B cell (primary cell): ENCODE data around the gene GLRA3. TPM values are rescaled to one million over a fixed set of nuclear protein-coding genes. Genes with fewer than 3 reads are reported as not detected.

Experiments
- ATAC-seq: fragments of 200-7000 bp; cut with Tn5 transposase; one replicate; pipeline ENCODE4 v1.10.0; 2021; ENCODE audit warnings: low read depth, mild to moderate bottlenecking, moderate number of reproducible peaks, moderate library complexity
- CTCF ChIA-PET: fragments of 350-600 bp; sonication (Branson Sonifier 250); formaldehyde crosslinking; loops from one replicate; lab custom pipeline; 2021; ENCODE audit warnings: antibody characterized with exemption, inconsistent platforms; lab: Charles Lee
- POLR2A ChIA-PET: fragments of 350-600 bp; sonication (Branson Sonifier 250); formaldehyde crosslinking; loops from one replicate; lab custom pipeline; 2021; ENCODE audit warnings: antibody characterized with exemption; lab: Charles Lee
- DNase-seq: peaks from one replicate; pipeline ENCODE4 v3.0.0; 2013
- H2AFZ ChIP-seq: 2 replicates; pipeline ENCODE4 v1.6.1; 2012; ENCODE audit warnings: mild to moderate bottlenecking, low read depth, low read length; ENCODE audit not compliant: insufficient read depth, poor library complexity, severe bottlenecking
- H3K27ac ChIP-seq, 2 donors: 1 replicate in 1 of 2; 2 replicates in 1 of 2; pipeline ENCODE4 v1.5.1; 2012 to 2013; ENCODE audit warnings: low read length in 2 of 2, mild to moderate bottlenecking in 2 of 2, moderate library complexity in 1 of 2
- H3K27me3 ChIP-seq, 4 experiments: fragments of 200-600 bp in 1 of 4; sonication (generic) in 1 of 4; replicated peaks in 1 of 4; 1 replicate in 2 of 4; 2 replicates in 2 of 4; pipeline versions ENCODE4 v1.6.1 to v1.7.0; 2013 to 2016; ENCODE audit warnings: low read length in 3 of 4, mild to moderate bottlenecking in 2 of 4, mixed read lengths in 1 of 4, moderate library complexity in 1 of 4; ENCODE audit not compliant: insufficient read depth in 4 of 4, control insufficient read depth in 3 of 4; ENCODE audit errors: control extremely low read depth in 1 of 4
- H3K36me3 ChIP-seq, 2 experiments: replicated peaks in 1 of 2; 1 replicate in 1 of 2; 2 replicates in 1 of 2; pipeline versions ENCODE4 v1.6.1 to v1.7.1; 2013; ENCODE audit warnings: low read length in 1 of 2; ENCODE audit not compliant: insufficient read depth in 2 of 2, control insufficient read depth in 1 of 2; ENCODE audit errors: control extremely low read depth in 1 of 2, extremely low read depth in 1 of 2
- H3K4me1 ChIP-seq, 2 donors: fragments of 200-600 bp in 1 of 2; sonication (generic) in 1 of 2; 1 replicate in 1 of 2; 2 replicates in 1 of 2; pipeline versions ENCODE4 v1.5.1 to v1.6.1; 2013 to 2017; ENCODE audit warnings: low read length in 2 of 2; ENCODE audit not compliant: control insufficient read depth in 2 of 2, insufficient read depth in 2 of 2
- H3K4me2 ChIP-seq: replicated peaks from 2 replicates; pipeline ENCODE3; 2012; ENCODE audit warnings: mild to moderate bottlenecking, low read depth, low read length; ENCODE audit not compliant: poor library complexity, severe bottlenecking
- H3K4me3 ChIP-seq, 5 experiments: fragments of 200-600 bp in 1 of 5; sonication (generic) in 1 of 5; 1 replicate in 3 of 5; 2 replicates in 2 of 5; pipeline versions ENCODE4 v1.5.1 to v1.7.0; 2011 to 2016; ENCODE audit warnings: low read length in 4 of 5, mild to moderate bottlenecking in 4 of 5, low read depth in 2 of 5, control low read depth in 1 of 5, moderate library complexity in 1 of 5; ENCODE audit not compliant: insufficient read depth in 1 of 5; ENCODE audit errors: control extremely low read depth in 1 of 5, extremely low read depth in 1 of 5
- H3K79me2 ChIP-seq: fragments of 200-600 bp; sonication (generic); one replicate; pipeline ENCODE4 v1.6.0; 2016; ENCODE audit warnings: low read length; ENCODE audit not compliant: control insufficient read depth, insufficient read depth
- H3K9ac ChIP-seq: fragments of 200-600 bp; sonication (generic); 2 replicates; pipeline ENCODE4 v1.6.1; 2017; ENCODE audit warnings: mild to moderate bottlenecking, low read length, moderate library complexity
- H3K9me3 ChIP-seq, 3 donors: one replicate each; pipeline versions ENCODE4 v1.6.1 to v1.7.1; 2013; ENCODE audit warnings: low read length in 2 of 3; ENCODE audit not compliant: control insufficient read depth in 2 of 3, insufficient read depth in 1 of 3; ENCODE audit errors: control extremely low read depth in 1 of 3
- H4K20me1 ChIP-seq: 2 replicates; pipeline ENCODE4 v1.6.0; 2012; ENCODE audit warnings: mild to moderate bottlenecking, low read length; ENCODE audit not compliant: insufficient read depth, control insufficient read depth, poor library complexity, severe bottlenecking
- H3K27ac Mint-ChIP-seq: one replicate; pipeline ENCODE4 v1.8.0; 2021; ENCODE audit warnings: mixed read lengths
- H3K27me3 Mint-ChIP-seq: one replicate; pipeline ENCODE4 v1.8.0; 2021; ENCODE audit warnings: mixed read lengths
- H3K4me1 Mint-ChIP-seq: one replicate; pipeline ENCODE4 v1.8.0; 2021; ENCODE audit warnings: mixed read lengths
- H3K4me3 Mint-ChIP-seq: one replicate; pipeline ENCODE4 v1.8.0; 2021; ENCODE audit warnings: mixed read lengths
- H3K9me3 Mint-ChIP-seq: one replicate; pipeline ENCODE4 v1.8.0; 2022; ENCODE audit warnings: mixed read lengths; ENCODE audit not compliant: insufficient read depth
- EZH2 ChIP-seq: IDR thresholded peaks from 2 replicates; pipeline ENCODE4 v1.6.1; 2012; ENCODE audit warnings: borderline replicate concordance, low read depth, mild to moderate bottlenecking, moderate library complexity, low read length; ENCODE audit not compliant: insufficient read depth, poor library complexity, severe bottlenecking
- WGBS: methylation state at CpG from one replicate; pipeline ENCODE4 v1.1.5; 2013; ENCODE audit warnings: missing lambda C conversion rate; ENCODE audit not compliant: insufficient coverage; 5-methylcytosine and 5-hydroxymethylcytosine counted together
- intact Hi-C: fragments of 100-400 bp; cut with micrococcal nuclease; formaldehyde crosslinking; loops from one replicate; pipeline ENCODE4 v1.10.0; 2022
- polyA plus RNA-seq: library from polyadenylated mRNA; depleted of rRNA; stranded (reverse); fragments of >200 nt; gene quantifications from 2 replicates; pipeline ENCODE4 v1.2.3, GENCODE V29; 2012
- total RNA-seq, 2 donors: library from RNA; stranded (reverse); fragments of 120-200 nt in 1 of 2; gene quantifications; 1 replicate in 1 of 2; 2 replicates in 1 of 2; pipeline versions ENCODE4 v1.2.3 to v1.2.4, GENCODE V29; 2013 to 2022
- TF ChIP-seq, protein P1 (sequence below): fragments of 200-600 bp; IDR thresholded peaks from one replicate; pipeline ENCODE4 v1.8.0; 2022; ENCODE audit warnings: antibody characterized with exemption, mild to moderate bottlenecking

GLRA3 gene
- total and polyA plus RNA-seq, 2 donors (not counting 1 experiment from before 2014, with no cell fraction given) = 0.12 to 0.30 TPM

DNA sequence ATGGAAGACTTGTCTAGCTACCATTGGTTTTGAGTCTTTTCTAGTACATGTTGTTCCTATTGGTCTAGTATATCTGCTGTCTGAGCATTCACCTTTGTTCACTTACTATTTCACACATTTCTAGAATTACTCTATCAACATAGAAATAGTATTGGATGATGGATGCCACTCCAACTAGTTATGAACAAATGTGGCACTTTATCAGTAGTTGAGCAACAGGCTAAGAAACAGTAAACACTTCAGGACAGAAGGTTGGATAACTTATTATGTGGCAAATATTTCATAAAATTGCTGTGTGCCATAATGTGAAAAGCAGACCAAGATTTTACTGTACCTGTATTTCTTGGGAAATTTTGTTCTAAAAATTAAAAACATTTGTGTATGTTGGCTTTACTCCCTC lies 42.4 kb upstream of the GLRA3 start:
- Histone ChIP-seq H3K4me1 (no peaks in the 10 kb centered on the region), H3K9ac (no peak overlapping the region), H3K27ac (no peak overlapping the region), H3K27me3 (no peaks in the 10 kb centered on the region), H3K4me3 (no peak overlapping the region), H4K20me1 (no peaks in the 10 kb centered on the region), H2AFZ (no peak overlapping the region), H3K9me3 (peaks cover 0 to 4% (median 0%) of the 10 kb centered on the region in 3 donors), H3K36me3 (no peaks in the 10 kb centered on the region), H3K79me2 (no peaks in the 10 kb centered on the region), H3K4me2 (no peak overlapping the region)
- Mint-ChIP-seq H3K9me3 (peaks cover 2% of the 10 kb centered on the region), H3K4me1 (peaks cover 3% of the 10 kb centered on the region), H3K27ac (no peak overlapping the region), H3K4me3 (no peak overlapping the region), H3K27me3 (no peaks in the 10 kb centered on the region)
- DNase-seq (no peak), ATAC-seq (no peak)
- TF ChIP-seq, protein P1, sequence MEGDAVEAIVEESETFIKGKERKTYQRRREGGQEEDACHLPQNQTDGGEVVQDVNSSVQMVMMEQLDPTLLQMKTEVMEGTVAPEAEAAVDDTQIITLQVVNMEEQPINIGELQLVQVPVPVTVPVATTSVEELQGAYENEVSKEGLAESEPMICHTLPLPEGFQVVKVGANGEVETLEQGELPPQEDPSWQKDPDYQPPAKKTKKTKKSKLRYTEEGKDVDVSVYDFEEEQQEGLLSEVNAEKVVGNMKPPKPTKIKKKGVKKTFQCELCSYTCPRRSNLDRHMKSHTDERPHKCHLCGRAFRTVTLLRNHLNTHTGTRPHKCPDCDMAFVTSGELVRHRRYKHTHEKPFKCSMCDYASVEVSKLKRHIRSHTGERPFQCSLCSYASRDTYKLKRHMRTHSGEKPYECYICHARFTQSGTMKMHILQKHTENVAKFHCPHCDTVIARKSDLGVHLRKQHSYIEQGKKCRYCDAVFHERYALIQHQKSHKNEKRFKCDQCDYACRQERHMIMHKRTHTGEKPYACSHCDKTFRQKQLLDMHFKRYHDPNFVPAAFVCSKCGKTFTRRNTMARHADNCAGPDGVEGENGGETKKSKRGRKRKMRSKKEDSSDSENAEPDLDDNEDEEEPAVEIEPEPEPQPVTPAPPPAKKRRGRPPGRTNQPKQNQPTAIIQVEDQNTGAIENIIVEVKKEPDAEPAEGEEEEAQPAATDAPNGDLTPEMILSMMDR = no peak
- TF ChIP-seq EZH2 = no peak
- intact Hi-C loops = no loop called here
- CTCF ChIA-PET = no interaction called here
- POLR2A ChIA-PET = no interaction called here

DNA sequence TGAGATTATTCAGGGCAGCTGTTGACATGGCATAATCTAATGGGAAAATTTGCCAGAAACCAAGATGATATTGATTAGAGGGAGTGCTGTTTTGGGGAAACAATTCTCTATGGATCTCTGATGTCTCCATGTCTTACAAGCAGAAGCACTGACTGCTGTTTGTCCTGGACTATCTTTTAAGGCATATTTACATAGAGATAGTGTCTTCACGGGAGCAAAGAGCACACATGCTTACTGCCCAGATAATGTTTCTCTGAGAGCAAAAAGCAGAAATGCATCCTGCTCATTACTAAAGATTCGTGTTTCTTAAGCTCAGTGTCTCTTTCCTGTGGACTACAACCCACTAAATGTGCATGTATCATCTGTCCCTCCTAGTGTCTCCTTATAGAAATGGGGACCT lies 41.3 kb upstream of the GLRA3 start:
- Histone ChIP-seq H3K27me3 (no peaks in the 10 kb centered on the region), H3K9me3 (no peaks in the 10 kb centered on the region), H3K9ac (no peak overlapping the region), H3K4me3 (no peak overlapping the region), H4K20me1 (no peaks in the 10 kb centered on the region), H3K4me2 (no peak overlapping the region), H3K36me3 (no peaks in the 10 kb centered on the region), H3K79me2 (no peaks in the 10 kb centered on the region), H2AFZ (no peak overlapping the region), H3K27ac (no peak overlapping the region), H3K4me1 (no peaks in the 10 kb centered on the region)
- ChIA-PET POLR2A (no interaction called here), CTCF (no interaction called here)
- ATAC-seq (no peak), DNase-seq (no peak)
- 50% methylated on average over 1 of the region's 2 CpGs for WGBS
- no peaks in the 10 kb centered on the region for H3K27me3 Mint-ChIP-seq
- no peak overlapping the region for H3K27ac Mint-ChIP-seq
- H3K9me3 Mint-ChIP-seq = peaks cover 2% of the 10 kb centered on the region
- no peak for TF ChIP-seq EZH2
- TF ChIP-seq, protein P1 = no peak
- intact Hi-C loops = no loop called here
- H3K4me3 Mint-ChIP-seq = no peak overlapping the region
- H3K4me1 Mint-ChIP-seq = peaks cover 3% of the 10 kb centered on the region
